HPDE6-E6E7 (cell line): ENCODE results near the gene SRSF1.
"Not testable (repeated sequence)": the region's sequence is repeated elsewhere in the genome, so short reads cannot be mapped to it uniquely, and the experiment has no call there.

Experiments used
- DNase-seq: peaks from one replicate; pipeline ENCODE4 v3.0.0; 2011; ENCODE audit warnings: missing footprints; ENCODE audit errors: extremely low spot score

The SRSF1 gene

GRCh38 chr17:57965521-57966160 is 41.4 kb downstream of the SRSF1 start:
- DNase-seq = no peak

GRCh38 chr17:57963149-57963511 is 43.9 kb downstream of the SRSF1 start:
- DNase-seq = no peak

GRCh38 chr17:57962279-57963148 is 44.5 kb downstream of the SRSF1 start:
- no peak for DNase-seq

GRCh38 chr17:57959929-57960328 is 47.1 kb downstream of the SRSF1 start:
- no peak for DNase-seq

GRCh38 chr17:57958391-57958790 is 48.7 kb downstream of the SRSF1 start:
- DNase-seq = not testable (repeated sequence)

- no peak for DNase-seq
Observed at GRCh38 chr17:57957886-57958285, 49.2 kb downstream of the SRSF1 start.

- no peak for DNase-seq
Observed at GRCh38 chr17:57957120-57957850, 49.8 kb downstream of the SRSF1 start.

- no peak for DNase-seq
Observed at GRCh38 chr17:57956291-57957119, 50.5 kb downstream of the SRSF1 start.

GRCh38 chr17:57955183-57955931 is 51.7 kb downstream of the SRSF1 start, which contains the start of gene CUEDC1:
Gene CUEDC1 (minus strand): TSS chr17:57955412. CDS start chr17:57885564, 69,848 bp downstream.
- peak; percentile 69 for DNase-seq

- DNase-seq = no peak
Observed at GRCh38 chr17:57954397-57955182, 52.5 kb downstream of the SRSF1 start.

GRCh38 chr17:57953705-57954396 is 53.2 kb downstream of the SRSF1 start:
- DNase-seq = no peak
